Hepatocyte (in vitro differentiated cells): Measurements from ENCODE around the gene AAGAB. TPM values are rescaled to one million over a fixed set of nuclear protein-coding genes. Genes with fewer than 3 reads are reported as not detected.

ENCODE experiments used
- DNase-seq: peaks from one replicate; pipeline ENCODE4 v3.0.0-alpha.2; 2016; ENCODE audit warnings: low spot score
- H2AFZ ChIP-seq: fragments of 200-600 bp; sonication (generic); 2 replicates; pipeline ENCODE4 v1.6.0; 2016; ENCODE audit warnings: antibody characterized with exemption, mild to moderate bottlenecking
- H3K27ac ChIP-seq: fragments of 200-600 bp; sonication (generic); 2 replicates; pipeline ENCODE4 v1.5.1; 2016; ENCODE audit warnings: mild to moderate bottlenecking
- H3K27me3 ChIP-seq: fragments of 200-600 bp; sonication (generic); 2 replicates; pipeline ENCODE4 v1.6.1; 2016
- H3K36me3 ChIP-seq: fragments of 200-600 bp; sonication (generic); replicated peaks from 2 replicates; pipeline ENCODE4 v1.5.1; 2016; ENCODE audit warnings: low read depth; ENCODE audit not compliant: insufficient read depth
- H3K4me1 ChIP-seq: fragments of 200-600 bp; sonication (generic); 2 replicates; pipeline ENCODE4 v1.5.1; 2016; ENCODE audit warnings: mild to moderate bottlenecking, moderate library complexity; ENCODE audit not compliant: insufficient read depth
- H3K4me2 ChIP-seq: fragments of 200-600 bp; sonication (generic); 2 replicates; pipeline ENCODE4 v1.6.0; 2016
- H3K4me3 ChIP-seq: fragments of 200-600 bp; sonication (generic); 2 replicates; pipeline ENCODE4 v1.5.1; 2016; ENCODE audit warnings: mild to moderate bottlenecking
- H3K79me2 ChIP-seq: fragments of 200-600 bp; sonication (generic); 2 replicates; pipeline ENCODE4 v1.6.0; 2017; ENCODE audit warnings: mild to moderate bottlenecking
- H3K9me2 ChIP-seq: fragments of 200-600 bp; sonication (generic); replicated peaks from 2 replicates; pipeline ENCODE4 v1.6.0; 2017; ENCODE audit warnings: mild to moderate bottlenecking; ENCODE audit not compliant: insufficient read depth
- H3K9me3 ChIP-seq: fragments of 200-600 bp; sonication (generic); 2 replicates; pipeline ENCODE4 v1.5.1; 2016; ENCODE audit warnings: low read depth, mild to moderate bottlenecking
- H4K20me1 ChIP-seq: fragments of 200-600 bp; sonication (generic); 2 replicates; pipeline ENCODE4 v1.6.0; 2016; ENCODE audit warnings: mild to moderate bottlenecking; ENCODE audit not compliant: insufficient read depth, poor library complexity, severe bottlenecking
- CTCF ChIP-seq: fragments of 200-600 bp; sonication (generic); IDR thresholded peaks from 2 replicates; pipeline ENCODE4 v1.5.1; 2016; ENCODE audit warnings: antibody characterized with exemption, mild to moderate bottlenecking; ENCODE audit not compliant: poor library complexity
- EZH2 ChIP-seq: fragments of 200-600 bp; sonication (generic); IDR thresholded peaks from 2 replicates; pipeline ENCODE4 v1.6.1; 2016; ENCODE audit warnings: antibody characterized with exemption, mild to moderate bottlenecking, borderline replicate concordance
- EZH2phosphoT487 ChIP-seq: fragments of 200-600 bp; sonication (generic); IDR thresholded peaks from one replicate; pipeline ENCODE4 v1.6.1; 2018; ENCODE audit warnings: antibody characterized with exemption, mild to moderate bottlenecking, low read depth, moderate library complexity; ENCODE audit not compliant: unreplicated experiment, severe bottlenecking
- WGBS: methylation state at CpG from one replicate; pipeline ENCODE4 v1.1.6; 2016; ENCODE audit warnings: low lambda C conversion rate; ENCODE audit errors: missing lambda C conversion rate; 5-methylcytosine and 5-hydroxymethylcytosine counted together
- polyA plus RNA-seq: library from polyadenylated mRNA; unstranded; fragments of >200 nt; fragmentation: Nextera tagmentation; extraction: Ambion mirVana; gene quantifications from 2 replicates; pipeline ENCODE4 v1.2.1, GENCODE V29; 2016
- total RNA-seq: library from RNA; depleted of rRNA; stranded (reverse); fragments of >200 nt; gene quantifications from 2 replicates; pipeline ENCODE4 v1.2.3, GENCODE V29; 2014

Gene AAGAB
- 30.8 and 32.0 TPM in 2 replicates for total RNA-seq
- 25.7 and 36.2 TPM in 2 replicates for polyA plus RNA-seq

- peaks cover 9% of the 10 kb centered on the region for H3K4me1 ChIP-seq
These were observed at the start of gene AAGAB, which contains the start of gene IQCH for GRCh38 chr15:67254238-67255175. AAGAB (minus strand) TSS chr15:67254661; CDS start chr15:67254631, 30 bp downstream. IQCH (plus strand) TSS chr15:67254786; CDS start chr15:67254897, 111 bp downstream.

GRCh38 chr15:67303490-67304363 is 49.3 kb upstream of the AAGAB start:
- Histone ChIP-seq H3K36me3 (no peaks in the 10 kb centered on the region), H3K9me3 (no peaks in the 10 kb centered on the region), H3K4me2 (no peak overlapping the region), H4K20me1 (no peaks in the 10 kb centered on the region), H3K9me2 (no peaks in the 10 kb centered on the region), H3K27ac (no peak overlapping the region), H3K4me3 (no peak overlapping the region), H3K79me2 (no peaks in the 10 kb centered on the region), H3K27me3 (no peaks in the 10 kb centered on the region), H3K4me1 (no peaks in the 10 kb centered on the region), H2AFZ (no peak overlapping the region)
- peak; percentile 66 for DNase-seq
- 65% methylated on average over 4 of the region's 4 CpGs for WGBS
- TF ChIP-seq CTCF: peak; percentile 73
- no peak for TF ChIP-seq EZH2
- no peak for TF ChIP-seq EZH2phosphoT487

More at GRCh38 chr15:67254238-67255175, at the start of gene AAGAB, which contains the start of gene IQCH:
- H3K79me2 ChIP-seq: peaks cover 42% of the 10 kb centered on the region
- peak within 1 kb of the TSS; percentile 81 for H2AFZ ChIP-seq
- peak within 1 kb of the TSS; percentile 62 for H3K4me3 ChIP-seq
- peak within 1 kb of the TSS; percentile 94 for H3K27ac ChIP-seq
- DNase-seq: peak; percentile 99
- no peaks in the 10 kb centered on the region for H4K20me1 ChIP-seq
- no peaks in the 10 kb centered on the region for H3K9me3 ChIP-seq
- TF ChIP-seq EZH2 (no peak), CTCF (no peak)
- H3K4me2 ChIP-seq: peak within 1 kb of the TSS; percentile 79
- no peaks in the 10 kb centered on the region for H3K9me2 ChIP-seq
- no peaks in the 10 kb centered on the region for H3K36me3 ChIP-seq
- H3K27me3 ChIP-seq: no peaks in the 10 kb centered on the region
- 2% methylated on average over 37 of the region's 76 CpGs for WGBS

- H3K4me3 ChIP-seq: no peak overlapping the region
- H3K79me2 ChIP-seq: no peaks in the 10 kb centered on the region
- H3K27me3 ChIP-seq: no peaks in the 10 kb centered on the region
- no peak for TF ChIP-seq EZH2
- TF ChIP-seq EZH2phosphoT487: no peak
- TF ChIP-seq CTCF: no peak
- no peak overlapping the region for H2AFZ ChIP-seq
- no peaks in the 10 kb centered on the region for H4K20me1 ChIP-seq
- H3K4me1 ChIP-seq: no peaks in the 10 kb centered on the region
- DNase-seq: no peak
- H3K9me3 ChIP-seq: no peaks in the 10 kb centered on the region
- no peaks in the 10 kb centered on the region for H3K9me2 ChIP-seq
- H3K36me3 ChIP-seq: no peaks in the 10 kb centered on the region
- no peak overlapping the region for H3K27ac ChIP-seq
- 73% methylated on average over 2 of the region's 2 CpGs for WGBS
- no peak overlapping the region for H3K4me2 ChIP-seq
These were observed 46.0 kb upstream of the AAGAB start for GRCh38 chr15:67300266-67301025.
